Suprapubic skin (tissue), 4 donors: ENCODE data around the gene GPM6B. TPM values are rescaled to one million over a fixed set of nuclear protein-coding genes. Genes with fewer than 3 reads are reported as not detected.

Source experiments
- DNase-seq, 2 donors: peaks; one replicate each; pipeline ENCODE4 v3.0.0-alpha.2; 2019; ENCODE audit warnings: low spot score in 2 of 2
- H3K27ac ChIP-seq: fragments of 200-600 bp; sonication (generic); one replicate; pipeline ENCODE4 v1.5.1; 2019
- H3K27me3 ChIP-seq: fragments of 200-600 bp; sonication (generic); one replicate; pipeline ENCODE4 v1.5.1; 2019
- H3K36me3 ChIP-seq: fragments of 200-600 bp; sonication (generic); one replicate; pipeline ENCODE4 v1.5.1; 2019
- H3K4me1 ChIP-seq: fragments of 200-600 bp; sonication (generic); one replicate; pipeline ENCODE4 v1.5.1; 2019
- H3K4me3 ChIP-seq: fragments of 200-600 bp; sonication (generic); one replicate; pipeline ENCODE4 v1.5.1; 2019; ENCODE audit warnings: mild to moderate bottlenecking
- H3K9me3 ChIP-seq: fragments of 200-600 bp; sonication (generic); one replicate; pipeline ENCODE4 v1.5.1; 2019
- CTCF ChIP-seq, 2 donors: fragments of 200-600 bp in 1 of 2; fragments of 450-650 bp in 1 of 2; sonication (generic) in 1 of 2; IDR thresholded peaks; one replicate each; pipeline ENCODE4 v1.5.1; 2016 to 2019; ENCODE audit warnings: antibody characterized with exemption in 2 of 2, mild to moderate bottlenecking in 1 of 2, moderate library complexity in 1 of 2
- EP300 ChIP-seq: sonication (generic); formaldehyde crosslinking; IDR thresholded peaks from one replicate; pipeline ENCODE4 v1.6.1; 2017; ENCODE audit warnings: antibody characterized with exemption
- POLR2A ChIP-seq, 2 donors: fragments of 450-650 bp; IDR thresholded peaks; one replicate each; pipeline ENCODE4 v1.6.1; 2017; ENCODE audit warnings: antibody characterized with exemption in 2 of 2, mild to moderate bottlenecking in 2 of 2, moderate library complexity in 2 of 2
- POLR2AphosphoS5 ChIP-seq, 3 donors: sonication (generic); formaldehyde crosslinking; IDR thresholded peaks; one replicate each; pipeline ENCODE4 v1.6.1; 2017; ENCODE audit warnings: antibody characterized with exemption in 3 of 3
- WGBS: methylation state at CpG from one replicate; pipeline ENCODE4 v1.1.5; 2018; 5-methylcytosine and 5-hydroxymethylcytosine counted together
- total RNA-seq, 4 donors: library from RNA; depleted of rRNA; stranded (reverse); fragments of >200 nt; gene quantifications; one replicate each; pipeline ENCODE4 v1.1.0, GENCODE V29; 2016

The GPM6B gene
- total RNA-seq, 4 donors from 2014 or later, result 6.6 to 21.7 (median 13.8) TPM

DNA sequence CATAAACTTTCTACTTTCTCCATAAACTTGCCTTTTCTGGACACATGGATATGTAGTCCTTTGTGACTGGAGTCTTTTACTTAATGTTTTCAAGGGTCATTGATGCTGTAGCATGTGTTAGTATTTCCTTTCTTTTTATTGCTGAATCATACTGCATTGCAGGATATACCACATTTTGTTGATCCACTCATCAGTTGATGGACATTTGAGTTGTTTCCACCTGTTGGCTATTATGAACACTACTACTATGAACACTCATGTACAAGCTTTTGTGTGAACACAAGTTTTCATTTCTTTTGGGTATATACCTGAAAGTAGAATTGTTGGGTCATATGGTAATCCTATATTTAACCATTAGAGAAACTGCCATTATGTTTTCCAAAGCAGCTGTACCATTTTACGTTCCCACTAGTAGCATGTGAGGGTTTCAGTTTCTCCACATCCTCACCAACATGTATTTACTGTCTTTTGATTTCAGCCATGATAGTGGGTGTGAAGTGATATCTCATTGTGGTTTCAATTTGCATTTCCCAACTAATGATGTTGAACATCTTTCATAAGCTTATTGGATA lies 26.3 kb upstream of the GPM6B start:
- 64% methylated on average over 1 of the region's 1 CpG for WGBS
- H3K4me1 ChIP-seq, result no peaks in the 10 kb centered on the region
- no peaks in the 10 kb centered on the region for H3K9me3 ChIP-seq
- TF ChIP-seq POLR2AphosphoS5 (IDR thresholded peaks at IDR 0.05) (no peak), EP300 (no peak), POLR2A (IDR thresholded peaks at IDR 0.05) (no peak), CTCF (IDR thresholded peaks at IDR 0.05) (no peak)
- no peak for DNase-seq
- H3K27me3 ChIP-seq, result no peaks in the 10 kb centered on the region
- no peak overlapping the region for H3K4me3 ChIP-seq
- no peak overlapping the region for H3K27ac ChIP-seq
- H3K36me3 ChIP-seq, result no peaks in the 10 kb centered on the region

DNA sequence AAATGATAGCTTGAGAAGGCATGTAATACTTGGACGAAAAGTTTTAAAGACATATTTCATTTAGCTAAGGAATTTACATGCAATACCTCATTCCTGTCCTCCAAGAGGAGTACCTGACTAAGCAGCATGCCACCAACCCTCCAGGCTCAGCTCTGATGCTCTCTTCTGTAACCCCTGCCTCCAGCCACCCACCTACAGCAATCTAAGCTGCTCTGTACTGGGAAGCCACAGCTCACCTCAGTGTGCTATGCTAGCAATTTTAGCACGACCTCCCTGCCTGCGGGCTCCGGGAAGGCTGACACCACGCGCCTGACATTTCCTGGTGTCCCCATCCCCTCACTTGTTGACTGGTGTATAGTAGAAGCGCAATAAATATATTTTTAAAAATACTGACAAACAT lies 23.2 kb upstream of the GPM6B start:
- WGBS, result 76% methylated on average over 7 of the region's 7 CpGs

DNA sequence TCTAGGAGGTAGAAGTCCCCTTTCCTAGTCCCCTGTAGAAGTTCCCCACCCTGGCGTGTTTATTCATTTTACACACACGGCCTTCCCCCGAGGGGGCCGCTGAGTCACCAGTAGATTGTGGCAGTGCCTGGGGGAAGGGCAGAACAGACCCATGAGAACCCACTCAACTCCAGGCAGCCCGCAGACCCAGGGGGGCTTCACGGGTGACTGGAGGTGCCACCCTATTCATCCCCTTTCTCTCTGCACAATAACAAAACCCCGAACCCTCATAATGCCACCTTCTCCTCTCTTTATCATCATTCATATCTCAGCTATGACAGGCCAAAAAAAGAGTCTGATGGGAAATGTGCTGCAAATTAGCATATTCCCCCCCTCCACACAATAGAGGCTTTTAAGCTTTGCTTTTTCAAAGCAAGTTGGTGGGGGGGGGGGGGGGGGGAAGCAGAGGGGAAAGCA lies 20.4 kb upstream of the GPM6B start:
- no peaks in the 10 kb centered on the region for H3K4me1 ChIP-seq
- no peak for DNase-seq
- no peaks in the 10 kb centered on the region for H3K27me3 ChIP-seq
- H3K9me3 ChIP-seq, result no peaks in the 10 kb centered on the region
- no peak overlapping the region for H3K27ac ChIP-seq
- TF ChIP-seq EP300, result no peak
- TF ChIP-seq POLR2A (IDR thresholded peaks at IDR 0.05), result no peak
- TF ChIP-seq CTCF (IDR thresholded peaks at IDR 0.05), result no peak
- TF ChIP-seq POLR2AphosphoS5 (IDR thresholded peaks at IDR 0.05), result no peak
- H3K4me3 ChIP-seq, result no peak overlapping the region
- 30% methylated on average over 7 of the region's 7 CpGs for WGBS
- no peaks in the 10 kb centered on the region for H3K36me3 ChIP-seq

More for the DNA sequence above, 23.2 kb upstream of the GPM6B start:
- TF ChIP-seq EP300, result no peak
- no peak for TF ChIP-seq CTCF (IDR thresholded peaks at IDR 0.05)
- TF ChIP-seq POLR2AphosphoS5 (IDR thresholded peaks at IDR 0.05), result no peak
- no peak for TF ChIP-seq POLR2A (IDR thresholded peaks at IDR 0.05)
- no peak overlapping the region for H3K27ac ChIP-seq
- no peaks in the 10 kb centered on the region for H3K27me3 ChIP-seq
- DNase-seq, result no peak
- H3K4me1 ChIP-seq, result no peaks in the 10 kb centered on the region
- H3K4me3 ChIP-seq, result no peak overlapping the region
- H3K36me3 ChIP-seq, result no peaks in the 10 kb centered on the region
- H3K9me3 ChIP-seq, result no peaks in the 10 kb centered on the region

DNA sequence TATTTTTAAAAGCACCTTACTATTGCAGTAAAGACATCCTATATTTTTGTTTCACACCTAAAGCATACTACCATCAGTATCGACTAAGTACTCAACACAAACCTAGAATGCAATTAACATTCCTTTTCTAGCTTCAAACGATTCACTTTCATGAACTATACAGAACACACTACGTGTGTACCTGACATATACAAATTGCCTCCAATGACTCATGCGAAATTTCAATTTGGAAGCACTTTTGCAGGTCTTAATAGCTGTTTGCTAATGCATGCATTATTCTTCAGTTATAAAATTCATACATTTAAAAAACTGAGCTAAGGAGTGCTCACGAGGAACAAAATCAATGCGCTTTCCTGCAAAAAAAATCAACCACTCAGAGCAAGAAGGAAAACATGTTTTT lies 19.7 kb upstream of the GPM6B start:
- Histone ChIP-seq H3K4me1 (no peaks in the 10 kb centered on the region), H3K27ac (no peak overlapping the region), H3K9me3 (no peaks in the 10 kb centered on the region), H3K27me3 (no peaks in the 10 kb centered on the region), H3K36me3 (no peaks in the 10 kb centered on the region), H3K4me3 (no peak overlapping the region)
- WGBS, result 62% methylated on average over 6 of the region's 6 CpGs
- TF ChIP-seq EP300, result no peak
- TF ChIP-seq POLR2AphosphoS5 (IDR thresholded peaks at IDR 0.05), result no peak
- no peak for TF ChIP-seq POLR2A (IDR thresholded peaks at IDR 0.05)
- TF ChIP-seq CTCF (IDR thresholded peaks at IDR 0.05), result no peak
- no peak for DNase-seq

DNA sequence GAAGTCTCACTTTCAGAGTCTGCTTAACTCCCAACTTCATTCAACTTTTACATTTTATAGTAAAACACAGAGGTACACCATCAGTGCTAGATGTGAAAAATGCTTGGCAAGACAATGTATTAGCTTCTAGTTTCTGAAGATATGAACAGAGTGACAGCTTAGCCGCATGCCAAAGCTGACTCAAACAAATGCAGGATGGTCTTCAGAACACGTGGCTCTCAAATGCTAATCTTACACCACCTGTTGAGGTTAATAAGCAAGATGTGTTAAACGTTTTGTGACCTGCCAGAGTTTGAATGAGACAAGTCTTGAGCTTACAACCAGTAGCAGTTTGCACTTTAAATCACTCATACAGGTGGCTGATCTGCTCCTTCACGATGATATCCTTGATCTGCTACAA lies 18.9 kb upstream of the GPM6B start:
- Histone ChIP-seq H3K27me3 (no peaks in the 10 kb centered on the region), H3K4me1 (no peaks in the 10 kb centered on the region), H3K36me3 (no peaks in the 10 kb centered on the region), H3K27ac (no peak overlapping the region), H3K4me3 (no peak overlapping the region), H3K9me3 (no peaks in the 10 kb centered on the region)
- no peak for TF ChIP-seq CTCF (IDR thresholded peaks at IDR 0.05)
- no peak for TF ChIP-seq POLR2AphosphoS5 (IDR thresholded peaks at IDR 0.05)
- no peak for DNase-seq
- WGBS, result 32% methylated on average over 4 of the region's 4 CpGs
